HEK293 (cell line): ENCODE results near the gene SLC7A4.

Experiments
- BCL6B ChIP-seq: fragments of 450-650 bp; formaldehyde crosslinking; IDR thresholded peaks from 2 replicates; pipeline ENCODE4 v1.5.1; 2017; ENCODE audit warnings: missing biosample characterization, missing genetic modification characterization
- EGR2 ChIP-seq: fragments of 450-650 bp; formaldehyde crosslinking; IDR thresholded peaks from 2 replicates; pipeline ENCODE4 v1.5.1; 2016; ENCODE audit warnings: low read depth, missing biosample characterization, missing genetic modification characterization
- KLF17 ChIP-seq: fragments of 450-650 bp; formaldehyde crosslinking; IDR thresholded peaks from 2 replicates; pipeline ENCODE4 v1.5.1; 2016; ENCODE audit warnings: missing biosample characterization, missing genetic modification characterization
- KLF8 ChIP-seq: fragments of 450-650 bp; formaldehyde crosslinking; IDR thresholded peaks from 2 replicates; pipeline ENCODE4 v1.5.1; 2016; ENCODE audit warnings: missing biosample characterization, missing genetic modification characterization
- SCRT2 ChIP-seq: fragments of 450-650 bp; formaldehyde crosslinking; IDR thresholded peaks from 2 replicates; pipeline ENCODE4 v1.5.1; 2016; ENCODE audit warnings: missing biosample characterization, missing genetic modification characterization
- SP3 ChIP-seq: fragments of 450-650 bp; formaldehyde crosslinking; IDR thresholded peaks from 2 replicates; pipeline ENCODE4 v1.5.1; 2016; ENCODE audit warnings: missing biosample characterization, missing genetic modification characterization
- ZBTB1 ChIP-seq: fragments of 450-650 bp; formaldehyde crosslinking; IDR thresholded peaks from 2 replicates; pipeline ENCODE4 v1.5.1; 2016; ENCODE audit warnings: missing biosample characterization, missing genetic modification characterization
- ZBTB8A ChIP-seq: fragments of 450-650 bp; formaldehyde crosslinking; IDR thresholded peaks from 2 replicates; pipeline ENCODE4 v1.5.1; 2016; ENCODE audit warnings: missing biosample characterization, missing genetic modification characterization
- ZFHX2 ChIP-seq: fragments of 450-650 bp; formaldehyde crosslinking; conservative IDR thresholded peaks from 2 replicates; pipeline ENCODE4 v1.5.1; 2016; ENCODE audit warnings: missing biosample characterization, missing genetic modification characterization
- ZFP41 ChIP-seq: fragments of 450-650 bp; formaldehyde crosslinking; IDR thresholded peaks from 2 replicates; pipeline ENCODE4 v1.5.1; 2016; ENCODE audit warnings: missing biosample characterization, missing genetic modification characterization, borderline replicate concordance
- ZFP69B ChIP-seq: fragments of 450-650 bp; formaldehyde crosslinking; IDR thresholded peaks from 2 replicates; pipeline ENCODE4 v1.5.1; 2016; ENCODE audit warnings: missing biosample characterization, missing genetic modification characterization
- ZNF157 ChIP-seq: fragments of 450-650 bp; formaldehyde crosslinking; IDR thresholded peaks from 2 replicates; pipeline ENCODE4 v1.5.1; 2016; ENCODE audit warnings: missing biosample characterization, missing genetic modification characterization
- ZNF16 ChIP-seq: fragments of 450-650 bp; formaldehyde crosslinking; IDR thresholded peaks from 2 replicates; pipeline ENCODE4 v1.5.1; 2016; ENCODE audit warnings: low read depth, missing biosample characterization, missing genetic modification characterization
- ZNF169 ChIP-seq: fragments of 450-650 bp; formaldehyde crosslinking; IDR thresholded peaks from 2 replicates; pipeline ENCODE4 v1.5.1; 2016; ENCODE audit warnings: missing biosample characterization, missing genetic modification characterization
- ZNF19 ChIP-seq: fragments of 450-650 bp; formaldehyde crosslinking; IDR thresholded peaks from 2 replicates; pipeline ENCODE4; 2016; ENCODE audit warnings: missing biosample characterization, missing genetic modification characterization, low read depth
- ZNF248 ChIP-seq: fragments of 450-650 bp; formaldehyde crosslinking; IDR thresholded peaks from 2 replicates; pipeline ENCODE4 v1.5.1; 2017; ENCODE audit warnings: missing biosample characterization, missing genetic modification characterization
- ZNF341 ChIP-seq: fragments of 450-650 bp; formaldehyde crosslinking; IDR thresholded peaks from 2 replicates; pipeline ENCODE4; 2016; ENCODE audit warnings: low read depth, missing biosample characterization, missing genetic modification characterization
- ZNF394 ChIP-seq: fragments of 450-650 bp; formaldehyde crosslinking; IDR thresholded peaks from 2 replicates; pipeline ENCODE4 v1.5.1; 2016; ENCODE audit warnings: missing biosample characterization, missing genetic modification characterization, mild to moderate bottlenecking, moderate library complexity, borderline replicate concordance
- ZNF626 ChIP-seq: fragments of 450-650 bp; sonication (Bioruptor Pico); formaldehyde crosslinking; IDR thresholded peaks from 2 replicates; pipeline ENCODE4 v1.5.1; 2018; ENCODE audit warnings: missing biosample characterization, missing genetic modification characterization, inconsistent platforms
- ZNF654 ChIP-seq: fragments of 450-650 bp; formaldehyde crosslinking; IDR thresholded peaks from 2 replicates; pipeline ENCODE4 v1.5.1; 2016; ENCODE audit warnings: low read depth, missing biosample characterization, missing genetic modification characterization
- ZNF791 ChIP-seq: fragments of 450-650 bp; formaldehyde crosslinking; IDR thresholded peaks from 2 replicates; pipeline ENCODE4 v1.5.1; 2016; ENCODE audit warnings: missing biosample characterization, missing genetic modification characterization
- ZSCAN23 ChIP-seq: fragments of 450-650 bp; formaldehyde crosslinking; IDR thresholded peaks from 2 replicates; pipeline ENCODE4 v1.5.1; 2016; ENCODE audit warnings: missing biosample characterization, missing genetic modification characterization
- ZSCAN30 ChIP-seq: fragments of 450-650 bp; IDR thresholded peaks from 2 replicates; pipeline ENCODE4 v1.5.1; 2018; ENCODE audit warnings: missing biosample characterization, mild to moderate bottlenecking, missing genetic modification characterization, moderate library complexity
- TF ChIP-seq, protein P1 (sequence below): fragments of 450-650 bp; formaldehyde crosslinking; IDR thresholded peaks from 2 replicates; pipeline ENCODE4 v1.5.1; 2016; ENCODE audit warnings: missing biosample characterization, missing genetic modification characterization, low read depth
- TF ChIP-seq, protein P2 (sequence below): fragments of 450-650 bp; formaldehyde crosslinking; IDR thresholded peaks from 2 replicates; pipeline ENCODE4 v1.5.1; 2016; ENCODE audit warnings: missing biosample characterization, missing genetic modification characterization, low read depth
- TF ChIP-seq, protein P3 (sequence below): fragments of 450-650 bp; formaldehyde crosslinking; IDR thresholded peaks from 2 replicates; pipeline ENCODE4 v1.5.1; 2016; ENCODE audit warnings: missing biosample characterization, missing genetic modification characterization

The SLC7A4 gene

GRCh38 chr22:20979243-20979809 is 53.0 kb downstream of the SLC7A4 start (continued):
- TF ChIP-seq KLF8 (tag by site-specific recombination) = peak; percentile 28; the same call in 1 of the 2 replicates
- TF ChIP-seq, protein P1, sequence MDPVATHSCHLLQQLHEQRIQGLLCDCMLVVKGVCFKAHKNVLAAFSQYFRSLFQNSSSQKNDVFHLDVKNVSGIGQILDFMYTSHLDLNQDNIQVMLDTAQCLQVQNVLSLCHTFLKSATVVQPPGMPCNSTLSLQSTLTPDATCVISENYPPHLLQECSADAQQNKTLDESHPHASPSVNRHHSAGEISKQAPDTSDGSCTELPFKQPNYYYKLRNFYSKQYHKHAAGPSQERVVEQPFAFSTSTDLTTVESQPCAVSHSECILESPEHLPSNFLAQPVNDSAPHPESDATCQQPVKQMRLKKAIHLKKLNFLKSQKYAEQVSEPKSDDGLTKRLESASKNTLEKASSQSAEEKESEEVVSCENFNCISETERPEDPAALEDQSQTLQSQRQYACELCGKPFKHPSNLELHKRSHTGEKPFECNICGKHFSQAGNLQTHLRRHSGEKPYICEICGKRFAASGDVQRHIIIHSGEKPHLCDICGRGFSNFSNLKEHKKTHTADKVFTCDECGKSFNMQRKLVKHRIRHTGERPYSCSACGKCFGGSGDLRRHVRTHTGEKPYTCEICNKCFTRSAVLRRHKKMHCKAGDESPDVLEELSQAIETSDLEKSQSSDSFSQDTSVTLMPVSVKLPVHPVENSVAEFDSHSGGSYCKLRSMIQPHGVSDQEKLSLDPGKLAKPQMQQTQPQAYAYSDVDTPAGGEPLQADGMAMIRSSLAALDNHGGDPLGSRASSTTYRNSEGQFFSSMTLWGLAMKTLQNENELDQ (tag by site-specific recombination) = no peak
- TF ChIP-seq ZBTB1 (tag by site-specific recombination) = no peak
- TF ChIP-seq ZNF791 = no peak
- TF ChIP-seq KLF17 (tag by site-specific recombination) = no peak
- no peak for TF ChIP-seq SCRT2 (tag by site-specific recombination)
- no peak for TF ChIP-seq ZNF19 (tag by site-specific recombination)
- no peak for TF ChIP-seq ZNF341 (tag by site-specific recombination)
- no peak for TF ChIP-seq ZNF16 (tag by site-specific recombination)
- TF ChIP-seq ZNF169 (tag by site-specific recombination) = no peak
- TF ChIP-seq ZFHX2 (tag by site-specific recombination) = peak; percentile 72
- TF ChIP-seq EGR2 (tag by site-specific recombination) = peak; percentile 48; the same call in 1 of the 2 replicates
- TF ChIP-seq ZFP69B (tag by site-specific recombination) = no peak
- no peak for TF ChIP-seq BCL6B
- TF ChIP-seq ZNF654 (tag by site-specific recombination) = no peak
- no peak for TF ChIP-seq ZNF248
- TF ChIP-seq ZSCAN23 = no peak
- TF ChIP-seq ZBTB8A (tag by site-specific recombination) = no peak
- TF ChIP-seq ZSCAN30 (tag by site-specific recombination) = no peak
- no peak for TF ChIP-seq ZFP41 (tag by site-specific recombination)
- TF ChIP-seq ZNF626 (tag by site-specific recombination) = no peak
- TF ChIP-seq SP3 (tag by site-specific recombination) = no peak
- no peak for TF ChIP-seq ZNF394 (tag by site-specific recombination)
- TF ChIP-seq, protein P2, sequence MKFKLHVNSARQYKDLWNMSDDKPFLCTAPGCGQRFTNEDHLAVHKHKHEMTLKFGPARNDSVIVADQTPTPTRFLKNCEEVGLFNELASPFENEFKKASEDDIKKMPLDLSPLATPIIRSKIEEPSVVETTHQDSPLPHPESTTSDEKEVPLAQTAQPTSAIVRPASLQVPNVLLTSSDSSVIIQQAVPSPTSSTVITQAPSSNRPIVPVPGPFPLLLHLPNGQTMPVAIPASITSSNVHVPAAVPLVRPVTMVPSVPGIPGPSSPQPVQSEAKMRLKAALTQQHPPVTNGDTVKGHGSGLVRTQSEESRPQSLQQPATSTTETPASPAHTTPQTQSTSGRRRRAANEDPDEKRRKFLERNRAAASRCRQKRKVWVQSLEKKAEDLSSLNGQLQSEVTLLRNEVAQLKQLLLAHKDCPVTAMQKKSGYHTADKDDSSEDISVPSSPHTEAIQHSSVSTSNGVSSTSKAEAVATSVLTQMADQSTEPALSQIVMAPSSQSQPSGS (tag by site-specific recombination) = peak; percentile 90
- TF ChIP-seq, protein P3, sequence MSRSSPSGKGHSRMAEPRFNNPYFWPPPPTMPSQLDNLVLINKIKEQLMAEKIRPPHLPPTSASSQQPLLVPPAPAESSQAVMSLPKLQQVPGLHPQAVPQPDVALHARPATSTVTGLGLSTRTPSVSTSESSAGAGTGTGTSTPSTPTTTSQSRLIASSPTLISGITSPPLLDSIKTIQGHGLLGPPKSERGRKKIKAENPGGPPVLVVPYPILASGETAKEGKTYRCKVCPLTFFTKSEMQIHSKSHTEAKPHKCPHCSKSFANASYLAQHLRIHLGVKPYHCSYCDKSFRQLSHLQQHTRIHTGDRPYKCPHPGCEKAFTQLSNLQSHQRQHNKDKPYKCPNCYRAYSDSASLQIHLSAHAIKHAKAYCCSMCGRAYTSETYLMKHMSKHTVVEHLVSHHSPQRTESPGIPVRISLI = no peak
- TF ChIP-seq ZNF157 (tag by site-specific recombination) = no peak
